HG03460 (cell line): Measurements from ENCODE around the gene CCDC149.
"Not testable (repeated sequence)": the region's sequence is repeated elsewhere in the genome, so short reads cannot be mapped to it uniquely, and the experiment has no call there.

Experiments
- ATAC-seq: cut with Tn5 transposase; IDR thresholded peaks from one replicate; pipeline ENCODE4 v1.9.1; 2021; ENCODE audit not compliant: unreplicated experiment

Gene CCDC149

DNA sequence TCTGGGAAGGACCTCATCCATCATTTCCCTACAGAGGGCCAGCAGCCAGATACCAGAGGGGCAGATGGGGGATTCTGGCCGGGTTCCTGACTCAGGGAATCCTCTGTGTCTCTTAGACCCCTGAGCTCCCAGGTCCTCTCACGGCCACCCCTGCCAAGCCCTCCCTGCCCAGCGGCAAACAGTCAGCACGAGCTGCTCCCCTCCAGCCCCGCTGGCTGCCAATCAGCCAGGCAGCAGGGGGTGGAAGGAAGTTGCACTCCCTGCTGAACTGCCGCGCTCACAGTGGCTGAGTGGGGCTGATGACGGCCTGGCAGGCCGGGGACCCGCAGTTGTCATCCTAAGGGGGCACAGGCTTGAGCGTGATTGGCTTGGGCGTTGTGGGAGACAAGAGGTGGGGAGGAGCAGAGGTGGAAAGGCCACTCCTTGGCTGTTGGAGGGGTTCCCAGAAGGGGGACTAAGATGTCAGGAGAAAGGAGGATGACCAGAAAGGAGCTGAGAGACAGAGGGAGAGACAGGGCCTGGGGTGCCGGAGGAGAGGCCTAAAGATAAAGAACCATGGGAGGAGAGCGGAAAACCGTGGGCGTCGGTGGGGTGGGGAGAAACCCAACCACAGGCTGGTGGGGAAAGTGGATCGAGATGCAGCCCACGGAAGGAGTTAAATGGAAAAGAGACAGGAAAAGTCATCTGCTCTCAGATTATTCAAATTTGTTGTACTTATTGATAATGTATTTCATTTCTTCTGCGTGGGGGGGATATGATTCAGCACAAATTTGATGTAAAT is 4.4 kb upstream of the CCDC149 start:
- no peak for ATAC-seq

DNA sequence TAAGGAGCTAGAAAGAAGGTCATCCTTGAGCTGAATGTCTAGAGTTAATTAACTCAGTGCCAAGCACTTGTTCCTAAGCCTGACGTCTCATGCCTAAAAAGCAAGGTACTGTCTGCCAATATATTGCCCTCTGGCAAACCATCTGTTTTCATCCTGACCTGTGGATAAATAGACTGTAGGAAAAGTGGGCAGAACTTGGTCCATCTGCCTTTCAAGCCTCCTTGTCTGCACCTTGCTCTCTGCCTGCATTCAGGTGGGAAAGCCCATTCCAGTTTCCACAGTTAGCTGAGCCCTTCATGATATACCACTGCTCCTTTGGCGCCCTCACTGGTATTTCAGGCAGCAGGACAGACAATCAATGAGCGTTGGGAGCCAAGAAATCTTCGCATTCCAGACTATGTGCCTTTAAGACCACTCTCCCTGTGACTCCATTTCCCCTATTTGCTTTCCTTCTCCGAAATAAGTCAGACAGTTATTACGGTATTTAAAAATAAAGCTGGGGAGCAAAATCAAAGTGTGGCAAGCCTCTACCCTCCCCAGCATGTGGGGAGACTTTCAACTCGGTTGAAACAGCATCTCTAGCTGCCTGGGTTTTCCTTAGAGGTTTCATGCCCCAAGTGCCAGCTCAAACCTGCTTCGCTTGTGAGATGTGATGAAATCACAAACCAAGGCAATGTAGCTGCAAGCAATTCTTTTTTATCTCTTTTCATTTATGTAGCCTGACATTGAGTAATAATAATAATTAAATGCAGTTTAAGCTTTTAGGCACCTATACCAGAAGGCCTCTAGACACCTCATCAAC is 2.5 kb upstream of the CCDC149 start:
- no peak for ATAC-seq

DNA sequence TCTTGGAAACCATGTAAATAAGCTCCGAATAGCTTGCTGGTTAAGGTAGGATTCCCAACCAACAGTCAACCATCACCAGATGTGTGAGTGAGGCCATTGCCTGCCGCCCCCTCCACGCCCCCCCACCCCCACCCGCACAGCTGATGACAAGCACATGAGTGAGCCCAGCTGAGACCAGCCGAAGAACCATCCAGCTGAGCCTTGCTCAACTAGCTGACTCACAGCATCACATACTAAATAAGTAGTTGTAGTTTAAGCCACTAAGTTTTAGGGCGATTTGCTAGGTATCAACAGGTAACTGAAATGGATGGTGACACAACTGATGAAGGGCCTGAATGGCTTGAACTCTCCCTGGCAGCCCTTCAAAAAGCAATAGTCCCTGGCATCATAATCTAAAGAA is 1.6 kb upstream of the CCDC149 start:
- ATAC-seq: no peak

GRCh38 chr4:24913119-24913485 is 260 bp upstream of the CCDC149 start:
- no peak for ATAC-seq

DNA sequence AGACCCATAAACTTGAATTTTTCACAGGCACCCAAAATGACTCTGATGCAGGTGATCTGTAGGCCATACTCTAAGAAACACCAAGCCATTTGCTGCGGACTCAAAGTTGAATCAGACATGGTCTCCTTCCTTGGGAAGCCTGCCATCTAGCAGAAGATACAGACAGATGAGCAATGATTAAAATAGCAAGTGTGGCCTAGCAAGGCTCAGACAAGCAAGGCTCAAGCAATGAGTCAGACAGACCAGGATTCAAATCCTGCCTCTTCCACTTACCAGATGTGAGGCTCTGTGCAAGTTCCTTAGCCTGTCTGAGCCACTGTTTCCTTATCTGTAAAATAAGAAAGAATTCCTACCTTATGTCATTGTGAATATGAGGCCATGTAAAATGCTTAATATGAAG is 2.3 kb downstream of the CCDC149 start:
- no peak for ATAC-seq

DNA sequence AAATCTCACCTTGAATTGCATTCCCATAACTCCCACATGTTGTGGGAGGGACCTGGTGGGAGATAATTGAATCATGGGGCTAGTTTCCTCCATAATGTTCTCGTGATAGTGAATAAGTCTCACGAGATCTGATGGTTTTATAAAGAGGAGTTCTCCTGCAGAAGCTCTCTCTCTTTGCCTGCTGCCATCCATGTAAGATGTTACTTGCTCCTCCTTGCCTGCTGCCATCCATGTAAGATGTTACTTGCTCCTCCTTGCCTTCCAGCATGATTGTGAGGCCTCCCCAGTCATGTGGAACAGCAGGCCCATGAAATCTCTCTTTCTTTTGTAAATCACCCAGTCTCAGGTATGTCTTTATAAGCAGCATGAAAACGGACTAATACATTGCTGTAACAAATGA is 3.2 kb downstream of the CCDC149 start:
- ATAC-seq: not testable (repeated sequence)

GRCh38 chr4:24897639-24898038 is 15.2 kb downstream of the CCDC149 start:
- no peak for ATAC-seq

DNA sequence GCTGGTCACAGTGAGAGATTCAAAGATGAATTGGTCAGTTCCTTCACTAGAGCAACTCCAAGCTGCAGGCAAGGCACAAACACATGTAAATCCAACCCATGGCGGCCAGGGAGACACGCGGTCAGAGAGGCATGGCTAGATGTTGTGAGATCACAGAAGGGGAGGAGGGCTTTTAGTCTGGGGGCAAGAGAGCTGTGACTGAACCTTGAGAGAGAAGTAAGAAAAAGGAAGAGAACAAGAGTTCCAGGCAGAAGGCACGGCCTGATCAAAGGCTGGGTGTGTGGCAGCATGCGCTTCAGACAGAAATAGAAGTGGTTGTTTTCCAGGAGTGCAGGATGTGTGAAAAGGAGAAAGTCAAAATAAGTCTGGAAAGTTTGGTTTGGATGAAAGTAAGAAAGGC is 15.9 kb downstream of the CCDC149 start:
- ATAC-seq: no peak

- no peak for ATAC-seq
These were observed 16.8 kb downstream of the CCDC149 start for GRCh38 chr4:24896056-24896455.

- no peak for ATAC-seq
These were observed 17.4 kb downstream of the CCDC149 start for GRCh38 chr4:24895461-24895860.

- no peak for ATAC-seq
These were observed 18.0 kb downstream of the CCDC149 start for GRCh38 chr4:24894846-24895245.

DNA sequence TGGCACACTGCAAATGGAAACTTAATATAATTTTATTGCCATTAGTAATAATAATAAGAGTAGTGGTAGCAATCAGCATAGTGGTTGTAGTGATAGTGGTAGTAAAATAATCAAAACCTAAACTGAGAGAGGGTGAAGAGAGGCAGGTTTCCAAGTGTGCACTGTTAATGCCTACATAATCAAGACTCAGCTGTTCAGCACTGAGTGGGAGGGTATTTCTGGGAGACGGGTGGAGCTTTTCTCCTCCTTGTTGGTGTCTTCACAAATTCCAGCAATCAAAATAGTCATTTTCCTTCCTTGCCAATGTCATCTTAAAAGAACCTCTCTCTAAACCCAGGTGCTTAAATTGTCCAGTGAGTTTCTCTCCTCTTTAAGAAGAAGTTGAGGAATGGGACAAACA is 18.6 kb downstream of the CCDC149 start:
- no peak for ATAC-seq

DNA sequence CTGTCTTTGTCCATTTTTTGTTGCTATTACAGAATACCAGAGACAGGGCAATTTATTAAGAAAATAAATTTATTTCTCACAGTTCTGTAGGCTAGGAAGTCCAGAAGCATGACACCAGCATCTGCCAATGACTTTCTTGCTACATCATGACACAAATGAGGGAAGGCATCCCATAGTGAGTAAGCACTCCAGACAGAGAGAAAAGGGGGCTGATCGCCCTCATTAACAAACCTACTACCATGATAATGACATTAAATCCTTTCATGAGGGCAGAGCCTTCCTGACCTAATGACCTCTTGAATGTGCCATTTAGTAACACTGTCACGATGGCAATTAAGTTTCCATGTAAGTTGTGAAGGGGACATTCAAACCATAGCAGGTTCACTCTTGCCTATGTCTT is 20.1 kb downstream of the CCDC149 start:
- no peak for ATAC-seq

DNA sequence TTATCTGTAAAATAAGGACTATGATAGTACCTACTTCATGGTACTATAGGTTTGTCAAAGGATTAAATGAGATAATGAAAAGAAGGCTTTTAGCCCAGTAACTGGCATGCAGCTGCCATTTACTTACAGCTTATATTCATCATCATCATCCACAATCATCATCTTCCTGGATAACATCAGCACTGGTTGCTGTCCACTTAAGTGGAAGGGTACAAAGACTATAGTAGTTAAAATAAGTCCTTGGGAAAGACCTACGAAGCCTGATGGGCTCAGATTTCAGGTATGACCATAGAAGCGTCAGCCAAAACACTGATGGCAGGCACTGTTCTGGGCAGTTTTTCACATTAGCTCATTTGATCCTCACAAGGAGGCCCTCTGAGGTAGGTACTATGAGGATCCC is 20.6 kb downstream of the CCDC149 start:
- ATAC-seq: no peak

DNA sequence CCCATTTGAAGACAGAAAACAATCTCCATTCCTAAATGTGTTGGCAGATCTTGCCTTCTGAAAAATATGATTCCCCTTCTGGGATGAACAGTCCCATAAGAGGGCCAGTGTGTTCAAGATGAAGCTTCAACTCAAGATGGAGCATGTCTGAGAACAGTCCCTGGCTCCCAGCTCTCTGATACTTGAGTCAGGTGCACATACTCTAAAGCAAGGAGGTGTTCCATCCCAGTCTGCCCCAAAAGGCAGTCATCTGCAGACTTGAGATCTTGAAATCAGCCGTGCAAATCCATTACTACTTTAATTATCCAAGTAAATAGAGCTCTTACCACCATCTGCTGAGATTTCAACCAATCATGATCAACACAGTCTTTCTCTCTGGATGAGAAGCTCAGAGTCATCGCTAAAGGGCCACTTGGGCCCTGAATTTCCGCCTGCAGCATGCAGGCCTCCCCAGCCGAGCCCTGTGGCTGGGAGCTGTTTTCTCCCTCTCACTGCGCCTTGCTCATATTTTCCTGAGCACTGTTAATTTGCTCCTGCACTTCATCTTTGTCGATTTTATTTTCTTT is 22.2 kb downstream of the CCDC149 start:
- no peak for ATAC-seq

DNA sequence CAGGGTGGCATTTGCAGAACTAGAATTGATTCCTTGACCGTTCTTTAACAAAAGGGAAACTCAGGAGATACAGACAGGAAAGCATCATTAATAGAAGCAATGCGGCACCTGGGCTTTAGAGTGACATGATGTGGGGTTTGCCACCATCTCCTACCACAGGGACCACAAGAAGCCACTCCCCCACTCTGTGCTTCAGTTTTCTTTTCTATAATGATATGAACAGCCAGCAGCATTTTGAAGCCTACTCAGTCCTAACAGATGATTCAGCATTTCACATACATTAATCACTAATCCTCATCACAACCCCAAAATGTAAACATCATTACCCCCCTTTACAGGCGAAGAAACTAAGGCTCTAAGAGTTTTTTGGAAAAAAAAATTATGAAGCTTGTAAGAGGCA is 22.9 kb downstream of the CCDC149 start:
- no peak for ATAC-seq

- no peak for ATAC-seq
These were observed 24.1 kb downstream of the CCDC149 start for GRCh38 chr4:24888475-24889344.

DNA sequence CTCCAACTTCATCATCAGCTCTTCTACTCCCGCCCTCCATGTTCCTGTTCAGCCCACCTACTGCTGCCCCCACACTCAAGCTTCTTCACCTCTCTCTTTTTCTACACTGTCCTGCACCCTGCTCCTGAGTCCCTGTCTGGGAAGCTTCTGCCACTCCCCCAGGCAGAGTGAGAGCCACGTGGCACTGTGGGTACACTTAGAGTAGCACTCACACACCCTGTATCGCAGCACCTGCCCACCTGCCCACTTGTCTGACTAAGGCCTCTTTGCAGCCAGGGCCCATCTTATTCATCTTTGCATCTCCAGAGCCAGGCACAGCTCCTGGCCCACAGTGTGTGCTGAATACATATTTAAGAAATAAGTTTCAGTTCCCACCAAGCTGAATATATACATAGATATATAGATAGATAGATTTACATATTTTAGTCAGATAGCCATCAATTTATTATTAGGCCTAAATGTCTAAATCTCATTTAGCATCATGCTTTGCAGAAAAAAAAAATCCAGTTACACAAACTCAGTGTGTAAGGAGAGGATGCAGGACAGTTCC is 24.9 kb downstream of the CCDC149 start:
- ATAC-seq: no peak

DNA sequence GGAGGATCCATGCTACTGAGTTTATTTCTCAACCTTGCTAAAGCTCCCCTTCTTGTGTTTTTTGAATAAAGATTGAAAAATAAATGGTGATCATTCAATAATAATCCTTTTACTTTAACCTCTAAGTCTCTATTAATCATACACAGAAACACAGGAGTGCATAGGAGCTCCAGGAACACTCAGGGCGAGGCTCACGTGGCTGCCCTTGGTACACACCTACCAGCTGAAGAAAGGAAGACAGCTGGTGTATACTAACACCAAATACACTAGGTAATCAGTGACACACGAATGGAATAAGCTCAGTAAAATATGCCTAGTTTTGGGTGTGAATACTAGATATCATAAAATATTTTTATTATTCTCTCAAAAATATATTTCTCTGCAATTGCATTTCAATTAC is 26.2 kb downstream of the CCDC149 start:
- ATAC-seq: no peak

- ATAC-seq: no peak
These were observed 27.5 kb downstream of the CCDC149 start for GRCh38 chr4:24885342-24885741.

DNA sequence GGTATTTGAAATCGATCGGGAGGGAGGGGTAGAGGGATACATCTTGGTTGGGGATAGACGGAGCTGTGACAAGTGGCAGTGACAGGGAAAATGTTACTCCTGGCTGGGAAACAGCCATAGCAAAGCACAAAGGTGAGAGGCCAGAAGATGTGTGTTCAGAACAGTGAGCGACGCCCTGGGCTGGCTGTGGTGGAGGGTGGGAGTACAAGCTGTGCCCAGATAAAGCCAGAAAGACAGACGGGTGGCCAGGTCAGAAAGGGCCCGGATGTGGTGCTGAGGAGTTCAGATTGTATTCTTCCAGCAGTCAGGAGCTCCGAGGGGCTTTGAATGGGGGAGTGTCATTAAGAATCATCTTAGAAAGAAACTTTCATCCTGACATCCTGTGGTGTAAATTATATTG is 27.9 kb downstream of the CCDC149 start:
- no peak for ATAC-seq
